Epithelial cell of esophagus (primary cell): ENCODE results near the gene OR51E1.

Experiments
- DNase-seq: peaks from one replicate; pipeline ENCODE4 v3.0.0; 2010; ENCODE audit warnings: low read depth
- H3K4me3 ChIP-seq: 2 replicates; pipeline ENCODE4 v1.5.1; 2011; ENCODE audit warnings: mild to moderate bottlenecking, low read length, control low read depth
- CTCF ChIP-seq: IDR thresholded peaks from 2 replicates; pipeline ENCODE4 v1.5.1; 2011; ENCODE audit warnings: low read depth, mild to moderate bottlenecking, low read length, control low read depth, inconsistent platforms; ENCODE audit not compliant: insufficient read depth; ENCODE audit errors: missing control alignments

OR51E1 gene

GRCh38 chr11:4684631-4685285 lies 41.0 kb downstream of the OR51E1 start:
- TF ChIP-seq CTCF = no peak
- no peak overlapping the region for H3K4me3 ChIP-seq
- no peak for DNase-seq

- no peak for TF ChIP-seq CTCF
- no peak for DNase-seq
Observed at GRCh38 chr11:4695442-4695841, 51.7 kb downstream of the OR51E1 start.

GRCh38 chr11:4697585-4697984 lies 53.8 kb downstream of the OR51E1 start, which contains the start of gene OR51E2:
OR51E2 (minus strand) TSS chr11:4697853; CDS start chr11:4682711, 15,142 bp downstream.
- peak; percentile 35 for DNase-seq
- no peak for TF ChIP-seq CTCF
- H3K4me3 ChIP-seq = no peak within 1 kb of the TSS

More at GRCh38 chr11:4695442-4695841, 51.7 kb downstream of the OR51E1 start:
- no peak overlapping the region for H3K4me3 ChIP-seq

- TF ChIP-seq CTCF = no peak
- no peak overlapping the region for H3K4me3 ChIP-seq
- no peak for DNase-seq
Observed at GRCh38 chr11:4699697-4700435, 56.1 kb downstream of the OR51E1 start.

GRCh38 chr11:4700436-4700820 lies 56.6 kb downstream of the OR51E1 start:
- no peak for TF ChIP-seq CTCF
- no peak overlapping the region for H3K4me3 ChIP-seq
- no peak for DNase-seq

- H3K4me3 ChIP-seq = no peak within 1 kb of the TSS
- no peak for DNase-seq
- no peak for TF ChIP-seq CTCF
Observed at GRCh38 chr11:4704054-4704789, 60.4 kb downstream of the OR51E1 start, which contains the start of gene MMP26. MMP26 (plus strand) TSS chr11:4704784.
